ENCODE results near the gene ATP6V0C. TPM values are rescaled to one million over a fixed set of nuclear protein-coding genes. Genes with fewer than 3 reads are reported as not detected.

Gene ATP6V0C
- total and polyA plus RNA-seq, 2 of the 13 experiments (the other 11 are each of a cell fraction or from before 2014, with no cell fraction given): 10.4 to 20.1 TPM

- FAIRE-seq: no peak
- in situ Hi-C loops (cut with HindIII; ENCODE audit: extremely low pct_ligation_motif_present, low pct_unique_long_range_greater_than_20kb): no loop called here
Observed at GRCh38 chr16:2470603-2471015, 43.1 kb upstream of the ATP6V0C start.

More at GRCh38 chr16:2470603-2471015, 43.1 kb upstream of the ATP6V0C start:
- Histone ChIP-seq H3K4me3 (replicated peaks in 1 of 3; ENCODE audit: insufficient read depth in 1 of 3, low read depth in 2 of 3, low read length in 3 of 3) (peak overlapping the region; percentile 26 to 85 (median 38); a peak in 4 of 6 replicates), H3K9ac (ENCODE audit: insufficient read depth, low read depth, low read length) (no peak overlapping the region), H3K9me3 (ENCODE audit: low read length) (no peaks in the 10 kb centered on the region), H3K4me1 (ENCODE audit: insufficient read depth, low read length) (peaks cover 52% of the 10 kb centered on the region), H2AFZ (ENCODE audit: low read length) (no peak overlapping the region), H3K79me2 (ENCODE audit: insufficient read depth, low read length) (no peaks in the 10 kb centered on the region), H4K20me1 (ENCODE audit: insufficient read depth, low read length) (no peaks in the 10 kb centered on the region; the same call in 1 of the 2 replicates), H3K36me3 (replicated peaks in 1 of 2; ENCODE audit: control insufficient read depth in 1 of 2, insufficient read depth in 2 of 2, low read length in 2 of 2) (no peaks in the 10 kb centered on the region), H3K4me2 (ENCODE audit: low read depth, low read length) (peak overlapping the region; percentile 89; the same call in 1 of the 2 replicates), H3K27ac (ENCODE audit: extremely low read length, insufficient read depth, low read length) (no peak overlapping the region), H3K27me3 (ENCODE audit: control insufficient read depth in 1 of 2, insufficient read depth in 2 of 2, low read length in 2 of 2) (peaks cover 8 to 25% of the 10 kb centered on the region in 2 experiments)
- BruUV-seq (replicated peaks): no TSS peak
- intact Hi-C loops (cut with micrococcal nuclease; ENCODE audit: unreplicated experiment): loop anchor here (5.0 kb wide), 1 partner anchor 38 kb away; no protein-coding TSS in a partner anchor
- 40% methylated on average over 3 of the region's 9 CpGs for WGBS (ENCODE audit: low lambda C conversion rate)
- DNase-seq (ENCODE audit: low spot score) (no peak), ATAC-seq (no peak)
- ChIA-PET CTCF (ENCODE audit: low intra/inter-chr PET ratio, low total read pairs) (no interaction called here), POLR2A (interaction anchor here (1.3 to 1.4 kb wide), 2 partner anchors 11 to 40 kb away, joined by 3 to 4 read pairs; partner anchors contain the start of gene TEDC2)
- TF ChIP-seq ZNF10 (CRISPR knock-in tag; IDR thresholded peaks at IDR 0.05; ENCODE audit: borderline replicate concordance, low read depth) (no peak), PATZ1 (CRISPR knock-in tag; IDR thresholded peaks at IDR 0.05) (0 out of 2 replicates have a peak, but pooled peaks have one; percentile 25), YEATS4 (CRISPR knock-in tag; IDR thresholded peaks at IDR 0.05; ENCODE audit: borderline replicate concordance) (no peak), ZBTB43 (CRISPR knock-in tag; conservative IDR thresholded peaks at IDR 0.05) (no peak), CAMTA2 (CRISPR knock-in tag; IDR thresholded peaks at IDR 0.05; ENCODE audit: borderline replicate concordance) (0 out of 2 replicates have a peak, but pooled peaks have one; percentile 27), TOPORS (CRISPR knock-in tag; IDR thresholded peaks at IDR 0.05) (no peak), TMF1 (CRISPR knock-in tag; IDR thresholded peaks at IDR 0.05; ENCODE audit: low read depth) (no peak), IRF1 (CRISPR knock-in tag; IDR thresholded peaks at IDR 0.05; ENCODE audit: low read depth) (no peak), ZNF660 (CRISPR knock-in tag; IDR thresholded peaks at IDR 0.05; ENCODE audit: borderline replicate concordance, low read depth) (no peak), KAT8 (CRISPR knock-in tag; IDR thresholded peaks at IDR 0.05) (no peak), SATB2 (CRISPR knock-in tag; IDR thresholded peaks at IDR 0.05) (no peak), ZSCAN22 (CRISPR knock-in tag; IDR thresholded peaks at IDR 0.05) (peak; percentile 87), EZH2 (conservative IDR thresholded peaks at IDR 0.05; ENCODE audit: low read depth, low read length) (peak; percentile 68; the same call in 1 of the 2 replicates), KMT2B (CRISPR knock-in tag; IDR thresholded peaks at IDR 0.05) (no peak)
